Activated CD8-positive, alpha-beta memory T cell treated with anti-CD3 and anti-CD28 coated beads, Interleukin-2, amount 10 ng/mL, durations not matched to agents 7 days and 5 days (primary cell): ENCODE measurements around the gene FAM200B. TPM values are rescaled to one million over a fixed set of nuclear protein-coding genes. Genes with fewer than 3 reads are reported as not detected.

Experiments
- ATAC-seq: fragments of 150-1000 bp; cut with Tn5 transposase; one replicate; pipeline ENCODE4 v1.10.0; 2021; ENCODE audit warnings: moderate library complexity
- CTCF ChIA-PET: fragments of 350-600 bp; sonication (Branson Sonifier 250); formaldehyde crosslinking; loops from one replicate; lab custom pipeline; 2021; ENCODE audit warnings: antibody characterized with exemption; lab: Charles Lee
- DNase-seq: peaks from one replicate; pipeline ENCODE4 v3.0.0-alpha.2; 2020
- H3K27ac Mint-ChIP-seq: one replicate; pipeline ENCODE4 v1.8.0; 2021; ENCODE audit warnings: mild to moderate bottlenecking, mixed read lengths
- H3K27me3 Mint-ChIP-seq: one replicate; pipeline ENCODE4 v1.8.0; 2021; ENCODE audit warnings: mixed read lengths
- H3K36me3 Mint-ChIP-seq: one replicate; pipeline ENCODE4 v1.8.0; 2021; ENCODE audit warnings: mild to moderate bottlenecking, mixed read lengths
- H3K4me1 Mint-ChIP-seq: one replicate; pipeline ENCODE4 v1.8.0; 2021; ENCODE audit warnings: mixed read lengths
- H3K4me3 Mint-ChIP-seq: one replicate; pipeline ENCODE4 v1.8.0; 2021; ENCODE audit warnings: mild to moderate bottlenecking, moderate library complexity, mixed read lengths
- H3K9me3 Mint-ChIP-seq: one replicate; pipeline ENCODE4 v1.8.0; 2022; ENCODE audit warnings: low read depth, mixed read lengths
- total RNA-seq, 2 experiments: library from RNA; stranded (reverse); gene quantifications; one replicate each; pipeline ENCODE4 v1.2.3, GENCODE V29; 2021

FAM200B gene
- total RNA-seq, 2 experiments from 2014 or later: 9.7 to 14.0 TPM

DNA sequence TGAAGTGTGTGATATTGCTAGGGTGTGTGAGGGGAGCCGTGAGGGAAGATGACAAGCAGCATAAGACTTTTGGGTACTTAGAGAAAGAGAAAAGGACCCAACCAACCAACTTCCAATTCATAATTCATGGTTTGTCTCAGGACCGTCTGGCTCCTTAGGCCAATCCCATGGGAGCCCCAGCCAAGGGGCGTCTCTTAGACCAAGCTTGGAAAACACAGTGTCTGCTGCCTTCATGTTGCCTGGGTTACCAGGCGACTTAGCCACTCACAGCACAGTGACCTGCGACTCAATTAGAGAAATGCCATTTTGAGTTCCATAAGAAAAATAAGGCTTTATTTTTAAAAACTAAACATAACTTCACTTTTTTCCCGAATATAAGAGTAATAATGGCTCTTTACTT lies 53.9 kb downstream of the FAM200B start:
- no peak overlapping the region for H3K4me3 Mint-ChIP-seq
- H3K9me3 Mint-ChIP-seq: peaks cover 6% of the 10 kb centered on the region
- no peak overlapping the region for H3K27ac Mint-ChIP-seq
- H3K4me1 Mint-ChIP-seq: peaks cover 21% of the 10 kb centered on the region
- no peak for DNase-seq
- peaks cover 7% of the 10 kb centered on the region for H3K36me3 Mint-ChIP-seq
- CTCF ChIA-PET: interaction anchor here (1.0 to 1.7 kb wide), 3 partner anchors 21 to 266 kb away, joined by 3 read pairs; no protein-coding TSS in a partner anchor
- no peaks in the 10 kb centered on the region for H3K27me3 Mint-ChIP-seq
- ATAC-seq: no peak

DNA sequence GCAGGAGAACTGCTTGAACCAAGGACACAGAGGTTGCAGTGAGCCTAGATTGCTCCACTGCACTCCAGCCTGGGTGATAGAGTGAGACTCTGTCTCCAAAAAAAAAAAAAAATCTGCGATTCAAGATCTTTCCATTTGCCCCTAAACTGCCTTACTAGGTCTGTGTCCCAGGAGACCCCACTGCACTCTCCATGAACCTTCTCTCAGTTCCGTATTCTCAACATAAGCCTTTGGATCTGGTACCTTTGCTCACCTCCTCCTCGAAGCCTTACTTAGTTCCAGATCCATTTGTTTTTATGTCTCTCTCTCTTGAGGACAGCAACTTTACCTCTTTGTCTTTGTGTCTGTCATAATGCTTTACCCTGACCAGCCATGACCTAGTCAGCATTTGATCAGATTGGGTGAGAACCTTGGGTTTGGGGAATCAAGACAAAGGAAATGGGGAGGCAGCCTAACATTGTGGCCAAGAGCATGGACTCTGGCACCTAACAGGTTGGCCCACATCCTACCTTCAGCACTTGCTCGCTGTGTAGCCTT lies 55.0 kb downstream of the FAM200B start:
- H3K9me3 Mint-ChIP-seq: peaks cover 8% of the 10 kb centered on the region
- ATAC-seq (no peak), DNase-seq (no peak)
- peaks cover 20% of the 10 kb centered on the region for H3K4me1 Mint-ChIP-seq
- no peak overlapping the region for H3K4me3 Mint-ChIP-seq
- no peak overlapping the region for H3K27ac Mint-ChIP-seq
- CTCF ChIA-PET: interaction anchor here (0.9 to 1.5 kb wide), 4 partner anchors 11 to 146 kb away, joined by 3 to 4 read pairs (median 4); no protein-coding TSS in a partner anchor
- no peaks in the 10 kb centered on the region for H3K27me3 Mint-ChIP-seq
- H3K36me3 Mint-ChIP-seq: peaks cover 13% of the 10 kb centered on the region

DNA sequence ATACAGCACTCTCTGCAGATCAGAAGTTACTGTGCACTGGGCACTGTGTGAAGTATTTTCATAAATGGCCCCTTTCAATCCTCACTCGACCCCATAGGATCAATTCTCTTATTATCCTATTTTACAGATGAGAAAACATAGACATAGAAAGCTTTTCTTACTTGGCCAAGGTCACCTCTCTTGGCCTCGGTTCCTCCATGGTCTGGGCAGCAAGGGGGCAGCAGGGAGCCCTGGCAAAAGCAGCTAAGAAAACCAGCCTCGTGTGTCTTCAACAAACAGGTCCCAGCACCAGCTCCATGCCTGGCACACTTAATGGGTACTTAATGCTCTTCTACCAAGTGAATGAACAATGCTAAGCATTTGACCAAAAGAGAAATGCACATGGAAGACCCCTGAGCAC lies 55.6 kb downstream of the FAM200B start:
- H3K9me3 Mint-ChIP-seq: peaks cover 12% of the 10 kb centered on the region
- H3K4me3 Mint-ChIP-seq: no peak overlapping the region
- H3K36me3 Mint-ChIP-seq: peaks cover 19% of the 10 kb centered on the region
- no peak for ATAC-seq
- CTCF ChIA-PET: interaction anchor here (0.9 to 1.5 kb wide), 4 partner anchors 11 to 145 kb away, joined by 3 to 4 read pairs (median 4); no protein-coding TSS in a partner anchor
- no peak for DNase-seq
- H3K27me3 Mint-ChIP-seq: no peaks in the 10 kb centered on the region
- H3K4me1 Mint-ChIP-seq: peaks cover 20% of the 10 kb centered on the region
- no peak overlapping the region for H3K27ac Mint-ChIP-seq

DNA sequence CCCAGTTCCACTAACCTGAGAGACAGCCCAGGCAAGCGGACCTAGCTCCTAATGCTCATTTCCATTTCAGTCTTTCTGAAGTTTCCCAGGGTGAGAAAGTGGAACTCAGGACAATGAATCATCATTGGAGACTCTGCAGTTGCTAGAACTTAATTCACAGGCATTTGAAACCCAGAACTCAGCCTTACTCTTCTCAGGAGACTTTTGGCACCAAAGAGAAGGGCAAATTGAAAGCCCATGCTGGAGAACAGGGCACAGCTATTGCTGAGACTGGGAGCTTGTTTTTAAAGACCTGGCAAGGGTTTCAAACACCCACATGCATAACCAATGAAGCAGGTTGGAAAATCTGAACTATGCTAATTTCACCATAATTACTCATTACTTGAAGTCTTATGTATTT lies 57.2 kb downstream of the FAM200B start:
- CTCF ChIA-PET: interaction anchor here (0.7 to 1.3 kb wide), 5 partner anchors 10 to 217 kb away, joined by 3 to 5 read pairs (median 4); no protein-coding TSS in a partner anchor
- Mint-ChIP-seq H3K27ac (no peak overlapping the region), H3K27me3 (no peaks in the 10 kb centered on the region), H3K9me3 (peaks cover 20% of the 10 kb centered on the region), H3K4me1 (peaks cover 21% of the 10 kb centered on the region), H3K4me3 (no peak overlapping the region), H3K36me3 (peaks cover 32% of the 10 kb centered on the region)
- no peak for DNase-seq
- ATAC-seq: peak; percentile 12

Other genes starting within 250 kb of the FAM200B start
- gene CC2D2A, start 211.9 kb upstream of the FAM200B start, total RNA-seq: not detected
- 10 to 100 TPM; 37.0 to 51.8 TPM for gene FBXL5, start 26.5 kb upstream of the FAM200B start, total RNA-seq
- gene BST1, start 21.2 kb downstream of the FAM200B start, total RNA-seq: under 1 TPM; 0.40 to 0.70 TPM
- gene CD38, start 96.5 kb downstream of the FAM200B start, total RNA-seq: 100 to 1,000 TPM; 151 to 179 TPM